GM21360 (cell line): ENCODE measurements around the gene RBCK1.
"Not testable (repeated sequence)": the region's sequence is repeated elsewhere in the genome, so short reads cannot be mapped to it uniquely, and the experiment has no call there.

Experiments
- ATAC-seq: cut with Tn5 transposase; IDR thresholded peaks from one replicate; pipeline ENCODE4 v1.9.1; 2021; ENCODE audit warnings: mild to moderate bottlenecking, moderate library complexity; ENCODE audit not compliant: unreplicated experiment

RBCK1 gene

DNA sequence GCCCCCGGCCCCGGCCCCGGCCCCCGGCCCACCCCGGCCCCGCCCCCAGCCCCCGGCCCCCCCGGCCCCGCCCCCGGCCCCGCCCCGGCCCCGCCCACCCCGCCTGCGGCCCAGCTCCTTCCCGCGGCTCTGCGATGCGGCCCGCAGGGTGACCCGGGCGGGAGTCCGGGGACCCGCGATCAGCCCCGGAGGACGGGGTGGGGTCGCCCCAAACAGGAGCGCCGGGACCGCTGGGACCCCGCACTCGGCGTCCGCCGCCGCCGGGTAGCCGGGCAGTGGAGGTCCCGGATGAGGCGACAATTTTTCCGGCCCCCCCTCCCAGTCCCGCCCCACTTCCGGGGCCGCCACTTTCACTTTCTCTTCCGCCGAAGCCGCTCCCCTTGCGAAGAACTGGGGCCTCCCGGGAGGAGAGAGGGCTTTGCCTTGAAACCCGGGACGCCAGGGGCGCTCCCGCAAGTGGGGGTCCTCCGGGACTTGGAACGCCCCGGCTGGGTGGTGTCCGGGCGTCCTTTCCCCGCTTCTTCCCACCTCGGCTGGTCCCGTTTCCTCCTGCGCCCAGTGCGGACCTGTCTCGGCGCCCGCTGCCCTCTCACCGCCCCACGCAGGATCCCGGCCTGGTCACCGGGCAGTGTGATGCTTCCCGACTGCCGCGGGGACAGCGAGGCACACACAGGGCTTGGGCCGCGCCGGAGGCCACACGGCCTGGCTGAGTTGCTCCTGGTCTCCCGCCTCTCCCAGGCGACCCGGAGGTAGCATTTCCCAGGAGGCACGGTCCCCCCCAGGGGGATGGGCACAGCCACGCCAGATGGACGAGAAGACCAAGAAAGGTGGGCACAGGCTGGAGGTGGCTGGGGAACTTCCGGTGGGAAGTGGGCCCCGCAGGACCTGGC lies at the start of gene RBCK1:
TSS of gene RBCK1 (plus strand) at position 347 of the 890 bp plus-strand sequence. CDS start at position 806, 459 bp downstream.
- ATAC-seq = peak; percentile 57

DNA sequence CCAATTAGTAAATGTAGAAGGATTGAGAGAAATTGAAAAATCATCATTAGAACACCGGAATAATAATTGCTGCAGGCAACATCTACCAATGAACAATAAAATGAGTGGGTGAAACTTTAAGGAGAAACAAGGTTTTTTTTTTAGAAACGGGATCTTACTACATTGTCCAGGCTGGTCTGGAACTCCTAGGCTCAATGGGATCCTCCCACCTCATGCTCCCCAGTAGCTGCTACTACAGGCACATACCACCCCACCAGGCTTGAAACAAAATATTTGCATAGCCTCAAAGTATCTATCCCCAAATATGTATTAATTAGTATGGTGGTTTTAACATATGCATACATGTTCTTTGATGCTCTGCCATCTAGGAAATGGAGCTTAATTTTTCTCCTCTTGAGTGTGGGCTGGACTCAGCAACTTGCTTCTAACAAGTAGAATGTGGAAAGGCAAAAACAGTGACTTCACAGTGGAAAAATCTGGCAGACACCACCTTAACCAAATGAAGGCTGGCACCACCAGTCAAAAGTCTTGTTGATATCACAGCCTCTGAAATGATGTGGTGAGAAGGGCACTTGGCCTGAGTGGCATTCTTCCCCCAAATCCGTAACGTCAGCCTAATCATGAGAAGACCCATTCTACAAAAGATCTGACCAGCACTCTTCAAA lies 49.1 kb upstream of the RBCK1 start:
- ATAC-seq = no peak

DNA sequence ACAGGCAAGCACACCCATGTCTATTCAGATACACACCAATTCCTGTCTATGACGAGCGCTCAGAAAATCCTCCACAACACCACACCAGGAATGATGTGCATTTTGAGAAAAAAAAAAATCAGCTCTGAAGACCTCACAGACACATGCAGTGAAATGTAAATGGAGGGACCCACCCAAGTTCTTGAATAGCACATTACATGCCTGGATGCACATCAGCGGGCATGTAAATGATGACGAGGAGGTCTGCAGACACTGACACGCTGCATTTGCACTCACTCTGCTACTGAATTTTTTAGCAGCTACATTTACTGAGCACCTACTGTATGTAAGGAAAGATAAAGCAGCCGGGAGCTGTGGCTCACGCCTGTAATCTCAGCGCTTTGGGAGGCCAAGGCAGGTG lies 46.5 kb upstream of the RBCK1 start:
- no peak for ATAC-seq

DNA sequence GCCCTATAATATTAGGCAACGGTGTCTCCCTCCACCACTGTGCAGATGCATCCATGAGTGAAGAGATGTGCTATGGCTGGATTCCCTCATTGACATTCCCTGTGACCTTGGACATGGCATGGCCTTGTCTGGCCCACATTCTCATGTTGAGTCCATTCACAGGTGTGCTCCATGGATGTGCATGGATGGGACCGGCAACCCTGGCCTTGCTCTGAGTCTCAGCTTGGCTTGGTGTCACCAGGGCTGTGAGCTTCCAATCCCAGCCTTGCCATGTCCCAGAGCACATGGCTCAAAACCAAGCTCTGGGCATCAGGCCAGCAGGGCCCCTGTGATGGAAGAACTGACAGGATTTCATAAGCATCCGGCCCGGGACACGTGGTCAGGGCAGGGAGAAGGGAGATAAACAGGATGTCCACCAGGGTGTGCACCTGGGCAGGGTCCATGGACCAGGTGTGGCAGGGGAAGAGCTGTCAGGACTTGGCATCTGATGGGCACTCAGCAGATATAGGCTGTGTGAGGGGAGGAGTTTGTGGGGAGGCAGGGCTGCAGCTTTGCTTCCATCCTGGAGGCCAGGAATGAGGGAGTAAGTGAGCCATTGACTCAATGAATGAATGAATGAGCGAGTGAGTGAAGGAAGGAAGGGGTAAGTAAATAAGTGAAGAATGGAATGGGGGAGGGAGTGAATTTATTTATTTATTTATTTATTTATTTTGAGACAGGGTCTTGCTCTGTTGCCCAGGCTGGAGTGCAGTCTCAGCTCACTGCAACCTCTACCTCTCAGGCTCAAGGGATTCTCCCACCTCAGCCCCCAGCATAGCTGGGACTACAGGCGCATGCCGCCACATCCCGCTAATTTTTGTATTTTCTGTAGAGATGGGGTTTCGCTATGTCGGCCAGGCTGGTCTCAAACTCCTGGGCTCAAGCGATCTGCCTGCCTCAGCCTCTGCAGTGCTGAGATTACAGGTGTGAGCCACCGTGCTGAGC lies 45.5 kb upstream of the RBCK1 start:
- no peak for ATAC-seq

DNA sequence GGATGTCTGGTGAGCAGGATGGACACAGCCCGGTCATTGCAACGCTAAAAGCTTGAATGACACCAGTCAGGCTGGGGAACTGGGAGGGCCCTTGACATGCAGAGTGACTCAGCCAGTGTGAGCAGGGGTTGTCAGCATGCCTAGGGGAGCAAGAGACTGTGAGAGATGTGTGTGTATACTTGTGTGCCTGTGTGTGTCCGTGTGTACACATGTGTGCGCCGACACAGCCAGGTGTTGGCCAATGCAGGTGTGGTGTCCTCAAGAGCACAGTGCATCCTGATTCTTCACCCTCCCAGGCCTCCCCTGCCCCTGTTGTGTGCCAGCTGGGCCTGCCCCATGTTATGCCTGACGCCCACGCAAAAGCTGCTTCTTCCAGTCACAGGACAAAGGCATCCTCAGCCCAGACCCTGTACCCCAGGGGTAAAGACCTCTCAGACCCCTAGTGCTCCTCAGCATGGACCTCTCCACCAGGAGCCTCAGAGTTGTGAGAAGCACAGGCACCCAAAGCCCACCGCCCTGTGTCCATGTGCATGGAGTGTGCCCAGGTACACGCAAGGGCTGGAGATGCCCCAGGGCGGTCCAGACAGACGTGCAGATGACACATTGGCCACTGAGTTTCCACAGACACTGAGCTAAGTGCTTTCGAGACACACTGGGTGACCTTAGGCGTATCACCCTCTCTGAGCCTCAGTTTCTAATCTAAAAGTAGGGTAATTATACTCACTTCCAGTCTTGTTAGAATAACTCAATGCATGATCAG lies 44.6 kb upstream of the RBCK1 start:
- ATAC-seq = no peak

DNA sequence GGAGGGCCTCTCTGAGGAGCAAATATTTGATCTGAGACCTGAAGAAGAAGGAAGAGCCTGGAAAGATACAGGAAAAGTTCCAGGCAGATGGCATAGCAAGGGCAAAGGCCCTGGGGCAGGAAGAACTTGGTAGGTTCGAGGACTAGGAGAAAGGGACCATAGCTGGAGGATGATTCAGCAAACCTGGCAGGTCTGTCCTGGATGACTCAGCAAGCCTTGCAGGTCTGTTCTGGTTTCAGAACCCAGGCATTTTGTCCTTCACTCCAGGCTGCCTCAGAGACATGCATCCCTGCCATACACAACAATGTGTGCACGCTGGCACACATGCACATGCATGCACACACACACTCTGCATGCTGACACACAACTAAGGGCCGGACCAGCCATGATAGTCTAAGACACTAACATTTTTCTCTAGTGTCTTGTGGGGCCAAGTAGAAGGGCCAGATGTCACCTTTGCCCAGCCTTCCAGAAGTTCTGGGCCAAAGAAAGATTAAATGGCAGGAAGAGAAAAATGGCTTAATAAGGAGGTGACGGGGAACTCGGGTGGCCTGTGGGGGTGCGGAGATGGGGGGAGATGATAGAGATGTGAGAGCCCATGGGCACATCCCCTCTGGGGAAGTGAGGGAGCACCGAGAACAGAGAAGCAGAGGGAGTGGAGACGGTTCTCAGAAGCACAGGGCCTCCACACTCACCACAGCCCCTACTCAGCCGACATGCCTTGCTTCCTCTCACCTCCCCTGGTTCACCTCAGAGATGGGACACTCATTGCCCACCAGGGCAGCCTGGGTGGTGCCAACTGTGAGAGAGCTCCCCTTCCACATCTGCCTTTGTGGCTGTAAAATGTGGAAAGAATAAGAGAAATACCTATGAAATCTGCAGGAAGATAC lies 42.9 kb upstream of the RBCK1 start:
- ATAC-seq = no peak

DNA sequence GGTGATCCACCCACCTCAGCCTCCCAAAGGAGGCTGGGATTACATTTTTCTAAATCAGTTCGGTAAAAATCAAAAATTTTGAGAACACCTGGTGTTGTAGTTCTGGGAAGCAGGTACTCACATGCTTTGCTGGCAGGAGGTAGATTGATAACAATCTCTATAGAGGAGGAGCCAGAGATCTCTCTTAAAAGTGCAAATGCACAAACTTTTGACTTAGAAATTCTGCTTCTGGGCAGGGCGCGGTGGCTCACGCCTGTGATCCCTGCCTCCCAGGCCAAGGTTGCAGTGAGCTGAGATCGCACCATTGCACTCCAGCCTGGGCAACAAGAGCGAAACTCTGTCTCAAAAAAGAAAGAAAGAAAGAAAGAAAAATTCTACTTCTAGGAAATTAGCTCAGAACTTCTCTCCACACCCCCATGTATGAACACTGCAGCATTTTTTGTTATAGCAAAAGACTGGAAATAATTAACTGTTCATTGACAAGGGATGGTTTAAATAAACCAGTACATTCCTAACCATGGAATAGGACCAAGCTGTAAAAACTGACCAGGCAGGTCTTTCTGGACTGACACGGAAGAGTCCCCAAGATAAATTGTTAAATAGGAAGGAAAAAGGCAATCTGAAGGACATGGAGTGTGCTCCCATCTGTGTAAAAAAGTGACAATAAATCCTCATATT lies 41.9 kb upstream of the RBCK1 start:
- ATAC-seq = no peak

DNA sequence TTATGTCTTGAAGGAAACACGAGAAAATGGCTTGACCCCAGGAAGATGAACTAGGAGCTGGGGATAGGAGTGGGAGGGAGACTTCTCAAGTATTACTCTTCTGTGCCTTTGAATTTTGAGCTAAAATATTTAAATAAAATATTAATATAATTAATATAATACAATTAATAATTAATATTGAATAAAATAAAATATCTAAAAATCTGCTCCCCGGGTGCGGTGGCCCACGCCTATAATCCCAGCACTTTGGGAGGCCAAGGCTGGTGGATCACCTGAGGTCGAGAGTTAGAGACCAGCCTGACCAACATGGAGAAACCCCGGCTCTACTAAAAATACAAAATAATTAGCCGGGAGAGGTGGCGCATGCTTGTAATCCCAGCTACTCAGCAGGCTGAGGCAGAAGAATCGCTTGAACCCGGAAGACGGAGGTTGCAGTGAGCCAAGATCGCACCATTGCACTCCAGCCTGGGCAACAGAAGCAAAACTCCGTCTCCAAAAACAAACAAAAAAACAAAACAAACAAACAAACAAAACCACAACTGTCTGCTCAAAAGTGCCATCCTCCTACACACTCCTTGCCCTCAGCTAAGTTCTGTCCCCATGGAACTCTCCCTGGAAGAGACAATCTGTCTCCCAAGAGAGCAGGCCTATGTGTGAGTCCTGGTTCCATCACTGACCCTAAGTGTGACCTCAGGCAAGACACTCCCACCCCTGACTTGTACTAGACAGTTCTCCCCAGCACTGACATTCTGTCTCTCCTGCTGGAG lies 41.2 kb upstream of the RBCK1 start:
- no peak for ATAC-seq

DNA sequence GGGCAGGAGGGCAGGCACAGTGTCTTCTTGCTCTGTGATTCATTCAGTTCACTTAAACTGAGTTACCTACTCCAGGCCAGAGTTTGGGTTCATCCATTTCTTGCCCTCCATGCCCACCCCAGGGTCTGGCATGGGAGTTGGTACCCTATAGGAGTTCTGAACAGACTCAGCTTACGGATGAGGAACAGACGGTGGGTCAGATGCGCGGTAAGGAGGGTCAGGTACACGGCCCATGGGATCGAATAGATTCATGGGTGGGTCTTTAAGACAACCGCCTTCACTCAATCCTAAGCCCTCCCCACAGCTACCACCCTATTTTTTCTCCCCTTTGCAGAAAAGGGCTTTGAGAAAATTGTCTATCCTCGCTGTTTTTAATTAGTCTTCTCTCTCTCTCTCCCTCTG lies 40.6 kb upstream of the RBCK1 start:
- no peak for ATAC-seq

DNA sequence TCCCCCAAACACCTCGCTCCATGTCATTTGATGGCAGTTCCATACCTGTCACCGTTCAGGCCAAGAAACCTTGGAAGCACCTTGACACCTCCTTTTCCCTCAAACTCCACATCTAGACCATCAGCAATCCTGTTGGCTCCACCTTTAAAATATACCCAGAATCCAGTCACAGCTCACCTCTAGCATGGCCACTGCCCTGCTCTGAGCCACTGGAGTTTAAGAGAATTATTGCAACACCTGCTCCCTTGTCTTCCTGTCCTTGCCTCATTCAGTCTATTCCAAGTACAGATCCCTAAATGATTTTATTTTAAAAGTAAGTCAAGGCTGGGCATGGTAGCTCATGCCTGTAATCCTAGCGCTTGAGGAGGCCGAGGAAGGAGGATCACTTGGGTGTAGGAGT lies 39.2 kb upstream of the RBCK1 start:
- ATAC-seq = no peak

DNA sequence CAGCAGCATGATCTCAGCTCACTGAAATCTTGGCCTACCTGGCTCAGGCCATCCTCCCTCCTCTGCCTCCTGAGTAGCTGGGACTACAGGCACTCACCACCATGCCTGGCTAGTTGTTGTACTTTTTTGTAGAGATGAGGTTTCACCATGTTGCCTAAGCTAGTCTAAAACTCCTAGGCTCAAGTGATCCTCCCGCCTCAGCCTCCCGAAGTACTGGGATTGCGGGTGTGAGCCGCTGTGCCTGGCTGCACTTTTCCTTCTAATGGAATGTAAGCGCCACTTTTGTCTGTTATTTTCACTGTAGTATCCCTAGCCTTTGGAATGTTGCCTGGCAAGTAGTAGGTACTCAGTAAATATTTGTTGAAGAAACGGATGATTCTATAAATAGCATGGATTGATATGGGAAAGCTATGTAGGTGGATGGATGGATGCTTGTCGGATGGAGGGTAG lies 37.9 kb upstream of the RBCK1 start:
- ATAC-seq = no peak

DNA sequence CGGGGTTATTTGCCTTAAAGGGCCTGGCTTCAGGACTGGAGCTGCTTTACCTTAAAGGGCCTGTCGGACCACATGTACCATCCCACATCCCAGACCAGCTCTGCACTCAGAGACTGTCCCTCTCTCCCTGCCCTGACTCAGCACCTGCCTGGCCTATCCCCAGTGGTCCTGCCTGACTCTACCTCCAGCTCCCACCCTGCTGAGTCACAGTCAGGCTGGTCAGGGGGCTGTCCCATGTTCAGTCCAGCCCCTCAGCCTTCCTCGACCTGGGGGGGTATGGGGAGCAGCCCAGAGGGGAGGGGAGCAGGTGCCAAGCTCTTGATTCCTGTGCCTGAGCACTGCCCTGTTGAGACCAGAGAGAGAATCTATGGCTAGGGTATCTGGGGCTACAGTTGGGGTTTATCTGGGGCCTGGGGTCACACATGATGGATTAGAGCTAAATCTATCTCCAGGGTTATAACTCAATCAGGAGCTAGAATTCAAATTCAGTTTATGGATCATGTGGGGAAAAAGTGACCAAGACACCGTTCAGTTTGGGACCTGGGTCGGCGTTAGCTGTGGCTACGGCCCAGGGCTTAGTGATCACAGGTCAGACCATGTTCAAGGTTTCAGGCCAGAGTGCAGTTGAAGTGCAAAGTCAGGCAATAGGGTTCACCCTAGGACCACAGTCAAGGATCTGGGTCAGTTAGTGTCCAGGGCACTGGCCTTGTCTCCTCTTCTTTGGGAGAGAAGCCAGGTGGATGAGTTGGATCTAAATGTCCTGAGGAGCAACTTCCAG lies 36.9 kb upstream of the RBCK1 start:
- ATAC-seq = no peak

DNA sequence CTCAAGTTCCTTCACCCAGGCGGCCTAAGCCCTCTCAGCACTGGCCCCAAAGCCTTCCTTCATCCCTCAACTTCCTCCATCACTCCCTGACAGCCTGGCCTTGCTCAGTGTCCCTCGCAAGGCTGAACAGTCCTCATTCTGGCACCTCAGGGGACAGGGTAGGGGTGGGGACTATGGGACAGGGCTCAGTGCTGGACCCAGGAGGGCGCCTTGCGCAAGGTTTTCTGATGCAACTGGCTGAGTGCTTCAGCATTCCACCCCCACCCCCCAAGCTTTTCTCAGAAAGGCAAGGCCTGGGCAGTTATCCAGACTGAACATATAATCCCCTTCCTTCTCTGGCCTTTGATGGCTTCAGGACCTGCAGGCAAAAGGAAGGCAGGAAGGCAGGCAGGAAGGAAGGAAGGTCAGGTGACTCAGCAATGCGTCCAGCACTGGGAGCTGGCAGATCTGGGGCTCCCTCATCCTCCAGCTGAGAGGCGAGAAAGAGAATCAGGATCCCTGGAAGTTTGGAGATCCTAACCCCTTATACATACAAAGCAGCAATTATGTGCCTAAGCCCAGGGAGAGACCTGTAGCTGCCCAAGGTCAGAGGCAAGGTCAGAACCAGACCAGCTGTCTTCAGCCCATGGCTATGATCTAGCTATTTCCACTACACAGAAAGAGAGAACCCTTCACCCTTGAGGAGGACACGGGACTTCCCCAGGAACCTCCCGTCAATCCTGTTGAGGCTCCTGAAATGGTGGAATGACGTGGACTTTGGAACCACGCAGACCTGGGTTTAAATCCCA lies 36.1 kb upstream of the RBCK1 start:
- no peak for ATAC-seq

DNA sequence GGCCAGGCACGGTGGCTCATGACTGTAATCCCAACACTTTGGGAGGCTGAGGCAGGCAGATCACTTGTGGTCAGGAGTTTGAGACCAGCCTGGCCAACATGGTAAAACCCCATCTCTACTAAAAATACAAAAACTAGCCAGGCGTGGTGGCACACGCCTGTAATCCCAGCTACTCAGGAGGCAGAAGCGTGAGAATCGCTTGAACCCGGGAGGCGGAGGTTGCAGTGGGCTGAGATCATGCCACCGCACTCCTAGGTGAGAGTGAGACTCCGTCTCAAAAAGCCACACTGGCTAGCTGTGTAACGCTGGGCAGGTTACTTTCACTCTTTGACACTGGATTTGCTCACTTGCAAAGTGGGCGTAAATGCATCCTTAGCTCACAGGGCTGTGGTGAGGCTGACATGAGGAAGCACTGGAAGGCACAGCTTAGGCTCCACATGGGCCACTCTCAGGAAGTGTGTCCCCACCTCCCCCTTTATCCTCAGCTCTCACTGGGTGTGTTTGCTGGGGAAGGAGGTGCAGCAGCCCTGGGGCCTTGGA lies 35.5 kb upstream of the RBCK1 start:
- not testable (repeated sequence) for ATAC-seq

DNA sequence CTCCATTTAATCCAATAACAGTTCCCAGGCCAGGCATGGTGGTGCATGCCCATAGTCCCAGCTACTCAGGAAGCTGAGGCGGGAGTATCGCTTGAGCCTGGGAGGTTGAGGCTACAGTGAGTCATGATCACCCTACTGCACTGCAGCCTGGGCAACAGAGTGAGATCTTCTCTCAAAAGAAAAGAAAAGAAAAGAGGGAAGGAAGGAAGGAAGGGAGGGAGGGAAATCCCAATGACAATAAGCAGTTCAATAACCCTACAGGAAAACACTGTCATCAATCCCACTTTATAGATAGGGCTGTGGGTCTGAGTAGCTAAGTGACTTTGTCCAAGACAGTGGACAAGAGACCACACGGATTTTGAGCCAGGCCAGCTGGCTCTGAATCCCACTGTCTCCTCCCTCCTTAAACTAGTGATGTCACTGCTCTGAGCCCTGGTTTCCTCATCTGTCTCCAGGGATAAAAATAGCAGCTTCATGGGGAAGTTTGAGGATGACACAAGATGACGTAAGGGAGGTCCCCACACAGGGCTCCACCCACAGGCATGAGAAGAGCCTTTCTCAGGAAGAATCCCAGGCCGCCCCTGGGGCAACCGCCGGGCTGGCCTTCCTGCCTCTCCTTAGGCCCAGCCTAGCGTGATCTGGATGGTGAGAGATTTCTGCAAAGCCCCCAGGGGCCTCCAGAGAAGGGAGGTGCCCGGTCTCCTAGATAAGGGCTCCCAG lies 34.8 kb upstream of the RBCK1 start:
- ATAC-seq = no peak
